Stimulated activated CD4-positive, alpha-beta T cell treated with anti-CD3 and anti-CD28 coated beads, TNF-alpha, amount 100 ng/mL, for 24 hours (primary cell): ENCODE data around the gene CDC42BPA.

Experiments used
- DNase-seq, 3 experiments: peaks; one replicate each; pipeline ENCODE4 v3.0.0-alpha.2; 2020; ENCODE audit warnings: low read depth in 3 of 3

CDC42BPA gene

GRCh38 chr1:227214207-227214606 lies 104.1 kb downstream of the CDC42BPA start:
- no peak for DNase-seq

- no peak for DNase-seq
These were observed 104.9 kb downstream of the CDC42BPA start for GRCh38 chr1:227213426-227213825.

DNA sequence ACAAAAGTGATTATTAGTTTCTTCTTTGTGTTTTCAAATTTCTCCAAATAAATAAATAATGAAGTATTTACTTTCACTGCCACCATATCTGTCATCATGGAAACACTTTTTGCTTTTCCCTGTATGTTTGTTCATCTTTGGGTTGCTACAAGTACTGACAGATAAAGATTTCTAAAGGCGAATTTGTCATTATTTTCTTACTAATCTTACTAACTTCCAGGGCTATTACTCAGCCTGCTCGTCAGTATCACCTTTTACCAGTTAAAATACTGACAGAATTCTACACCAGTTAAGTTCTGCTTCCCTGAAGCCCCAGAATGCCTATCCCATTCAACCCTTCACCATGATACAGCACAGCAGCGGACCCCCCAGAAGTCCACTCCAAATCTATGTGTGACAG lies 106.1 kb downstream of the CDC42BPA start:
- no peak for DNase-seq

DNA sequence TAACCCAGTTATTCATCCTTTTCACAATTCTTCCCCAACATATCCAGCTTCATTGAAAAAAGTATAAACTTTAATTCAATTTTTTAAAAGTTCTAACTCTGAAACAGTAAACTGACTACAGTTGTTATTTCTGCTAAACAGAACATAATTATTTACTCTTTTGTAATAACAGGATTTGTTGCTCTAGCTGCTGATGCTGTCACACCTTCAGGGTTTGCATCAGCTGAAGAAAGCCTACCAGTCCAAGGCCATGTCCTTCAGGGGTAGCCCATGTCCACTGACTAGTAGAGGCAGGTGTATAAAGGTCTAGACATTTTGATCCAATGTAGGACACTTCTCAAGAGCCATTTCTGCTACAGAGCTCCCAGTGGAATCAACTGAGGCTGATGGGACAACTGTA lies 107.7 kb downstream of the CDC42BPA start:
- no peak for DNase-seq

GRCh38 chr1:227197064-227197463 lies 121.2 kb downstream of the CDC42BPA start:
- DNase-seq = no peak

DNA sequence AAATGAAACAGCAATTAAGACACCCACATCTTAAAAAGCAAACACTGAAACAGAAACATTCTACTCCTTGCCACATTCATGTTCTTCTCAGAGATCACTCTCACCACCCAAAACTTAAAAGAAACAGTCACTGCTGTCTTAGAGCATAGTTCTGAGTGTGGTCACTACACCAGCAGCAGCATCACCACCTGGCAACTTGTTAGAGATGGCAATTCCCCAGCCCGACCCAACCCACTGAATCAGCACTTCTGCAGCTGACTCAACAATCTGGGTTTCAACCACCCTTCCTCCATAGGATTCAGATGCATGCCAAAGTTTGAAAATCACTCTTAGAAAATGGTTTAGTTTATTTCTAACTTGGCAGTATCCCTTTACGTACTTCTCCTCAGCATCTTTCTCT lies 126.1 kb downstream of the CDC42BPA start:
- DNase-seq = peak in 1 of 3 experiments; percentile 15

DNA sequence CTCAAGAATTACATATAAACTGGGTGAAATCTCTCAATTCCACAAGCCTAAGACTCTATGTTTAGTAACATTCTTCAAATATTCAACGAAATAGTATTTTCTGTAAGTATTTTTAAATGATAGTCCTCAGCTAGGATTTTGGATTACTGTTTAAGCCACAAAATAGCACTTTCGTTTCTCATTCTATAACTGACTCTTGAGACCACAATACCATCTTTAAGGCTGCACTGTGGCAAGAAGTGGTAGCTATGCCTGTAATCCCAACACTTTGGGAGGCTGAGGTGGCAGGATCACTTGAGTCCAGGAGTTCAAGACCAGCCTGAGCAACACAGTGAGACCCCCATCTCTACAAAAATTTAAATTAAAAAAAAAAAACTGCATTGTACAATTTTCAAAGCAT lies 126.7 kb downstream of the CDC42BPA start:
- no peak for DNase-seq

DNA sequence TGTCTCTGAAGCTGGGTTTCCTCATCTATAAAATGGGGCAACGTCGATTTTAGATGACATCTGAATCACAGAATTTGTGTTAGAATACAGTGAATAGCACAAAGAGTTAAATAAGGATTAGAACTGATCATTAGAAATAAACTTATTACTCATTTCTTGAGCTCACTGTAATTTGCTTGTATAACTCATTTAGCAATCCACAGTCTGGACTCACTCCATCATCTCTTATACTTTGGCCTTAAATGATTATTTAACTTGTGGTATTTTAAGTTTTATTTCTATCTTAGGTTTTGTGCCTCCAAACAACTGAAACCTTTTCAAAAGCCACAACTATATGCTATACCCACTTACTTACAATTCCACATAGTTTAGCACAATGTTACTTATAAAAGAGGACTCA lies 128.0 kb downstream of the CDC42BPA start:
- DNase-seq = no peak

- DNase-seq = no peak
These were observed 133.0 kb downstream of the CDC42BPA start for GRCh38 chr1:227185291-227185690.

- no peak for DNase-seq
These were observed 136.3 kb downstream of the CDC42BPA start for GRCh38 chr1:227182012-227182411.

DNA sequence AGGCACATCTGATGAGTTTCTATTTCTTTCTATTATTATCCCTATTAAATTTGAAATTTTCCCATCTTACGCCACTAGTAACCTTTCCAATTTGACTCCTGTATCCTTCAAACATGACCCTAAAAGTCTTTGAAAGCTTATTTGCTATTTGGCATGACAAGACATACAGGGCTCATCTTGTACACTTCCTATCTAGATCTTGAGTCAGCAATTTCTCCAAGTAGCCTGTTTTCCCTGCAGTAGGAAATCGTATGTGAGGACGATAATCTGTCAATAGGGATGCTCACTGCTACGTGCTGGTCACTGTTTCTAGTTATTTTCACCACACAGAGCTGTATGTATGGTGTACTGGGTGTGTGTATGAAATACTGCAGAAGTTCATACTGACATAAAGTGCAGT lies 142.7 kb downstream of the CDC42BPA start:
- no peak for DNase-seq

DNA sequence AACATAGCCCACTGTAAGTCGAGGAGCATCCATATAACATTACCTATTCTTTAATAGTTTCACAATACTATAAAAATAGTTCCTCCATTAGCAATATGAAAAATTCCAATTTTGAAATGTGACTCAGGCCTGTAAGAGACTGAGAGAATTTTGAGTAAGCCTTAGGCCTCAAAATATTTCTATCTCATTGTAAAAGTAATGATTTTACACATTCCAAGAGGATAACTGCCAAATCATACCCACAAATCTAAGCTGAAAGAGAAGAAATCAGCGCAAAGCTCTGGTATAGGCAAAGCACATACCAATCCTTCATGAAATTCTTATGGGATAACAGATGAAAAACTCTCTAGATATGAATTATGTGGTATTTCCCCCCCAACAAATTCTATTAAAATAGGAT lies 144.1 kb downstream of the CDC42BPA start:
- no peak for DNase-seq

GRCh38 chr1:227170361-227171166 lies 147.7 kb downstream of the CDC42BPA start:
- DNase-seq = no peak

GRCh38 chr1:227169343-227169742 lies 148.9 kb downstream of the CDC42BPA start:
- no peak for DNase-seq

DNA sequence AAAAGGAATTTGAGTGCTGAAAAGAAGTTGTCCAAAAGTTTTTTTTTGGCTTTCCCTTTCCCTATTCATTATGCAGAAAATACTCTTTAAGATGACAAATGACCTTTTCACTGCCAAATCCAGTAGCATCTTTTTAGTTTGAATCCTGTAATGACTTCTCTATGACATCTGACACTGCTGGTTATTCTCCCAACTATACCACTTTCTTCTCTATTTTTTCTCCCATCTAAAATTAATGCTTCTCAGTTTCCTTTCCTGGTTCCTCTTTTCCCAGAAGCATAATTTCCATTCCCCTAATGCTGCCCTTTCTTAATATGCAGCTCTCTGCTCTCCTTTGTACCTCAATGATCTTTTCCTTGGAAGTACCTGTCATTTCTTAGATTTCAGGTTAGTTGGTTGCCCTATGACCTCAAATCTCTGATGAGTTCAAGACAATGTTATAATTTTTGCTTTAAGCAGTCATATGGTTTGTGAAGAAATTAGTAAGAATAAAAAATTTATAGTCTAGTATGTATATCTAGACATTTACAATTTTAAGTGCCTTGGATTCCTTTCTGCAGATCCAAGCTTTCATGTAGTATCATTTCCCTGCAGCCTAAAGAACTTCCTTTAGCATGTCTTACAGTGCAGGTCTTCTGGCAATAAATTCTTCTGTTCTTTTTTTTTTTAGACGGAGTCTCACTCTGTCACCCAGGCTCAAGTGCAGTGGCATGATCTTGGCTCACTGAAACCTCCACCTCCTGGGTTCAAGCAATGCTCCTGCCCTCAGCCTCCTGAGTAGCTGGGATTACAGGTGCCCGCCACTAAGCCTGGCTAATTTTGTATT lies 150.8 kb downstream of the CDC42BPA start:
- no peak for DNase-seq

DNA sequence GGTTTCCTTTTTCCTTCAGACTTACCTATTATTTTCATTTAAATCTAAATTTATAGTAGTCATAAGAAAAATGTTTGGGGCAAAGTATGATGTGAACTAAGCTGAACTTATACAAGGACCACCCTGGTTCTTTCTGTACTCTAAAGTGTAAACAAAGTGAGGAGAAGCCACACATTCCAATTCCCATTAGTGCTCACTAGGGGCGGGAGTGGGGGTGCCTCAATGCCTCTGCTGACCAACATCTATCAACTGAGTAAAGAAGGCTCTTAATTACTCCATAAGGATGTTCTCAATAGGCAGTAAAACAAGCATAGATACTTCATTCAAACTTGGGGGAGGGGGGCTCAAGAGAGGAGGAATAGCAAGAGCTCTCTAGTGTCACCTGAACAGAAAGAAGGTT lies 151.7 kb downstream of the CDC42BPA start:
- no peak for DNase-seq

DNA sequence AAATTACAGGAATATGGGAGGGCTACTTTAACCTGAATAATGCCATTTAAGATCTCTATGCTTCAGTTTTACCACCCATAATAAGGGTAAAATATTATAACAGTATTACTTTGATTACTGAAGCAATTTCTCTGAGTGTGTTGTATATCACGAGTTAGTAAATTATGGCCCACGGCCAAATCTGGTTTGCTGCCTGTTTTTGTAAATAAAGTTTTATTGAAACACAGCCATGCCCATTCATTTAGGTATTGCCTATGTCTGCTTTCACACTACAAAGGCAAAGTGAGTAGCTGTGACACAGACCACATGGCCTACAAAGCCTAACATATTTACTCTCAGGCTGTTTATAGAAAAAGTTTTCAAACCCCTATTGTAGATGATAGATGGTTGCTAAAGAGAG lies 156.8 kb downstream of the CDC42BPA start:
- no peak for DNase-seq

DNA sequence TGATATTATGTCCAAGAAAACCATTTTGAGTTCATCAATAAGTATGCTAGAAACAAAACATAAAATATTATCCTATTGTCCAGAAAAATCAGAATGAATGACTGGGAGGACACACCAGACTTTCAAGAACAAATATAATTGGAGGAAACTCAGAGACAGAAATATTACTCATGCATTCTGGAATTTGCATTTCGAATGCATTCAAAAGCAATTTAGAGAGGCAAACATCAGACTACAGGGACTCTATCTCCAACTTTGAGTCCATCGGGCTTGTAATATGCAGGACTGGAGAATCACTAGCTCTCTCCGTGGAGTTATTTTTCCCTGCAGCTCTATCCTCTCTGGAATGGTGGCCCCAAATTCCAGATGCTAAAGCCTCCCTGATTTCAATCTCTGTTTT lies 161.8 kb downstream of the CDC42BPA start:
- DNase-seq = no peak

GRCh38 chr1:227155688-227156087 lies 162.6 kb downstream of the CDC42BPA start:
- DNase-seq = no peak

GRCh38 chr1:227155004-227155403 lies 163.3 kb downstream of the CDC42BPA start:
- no peak for DNase-seq

DNA sequence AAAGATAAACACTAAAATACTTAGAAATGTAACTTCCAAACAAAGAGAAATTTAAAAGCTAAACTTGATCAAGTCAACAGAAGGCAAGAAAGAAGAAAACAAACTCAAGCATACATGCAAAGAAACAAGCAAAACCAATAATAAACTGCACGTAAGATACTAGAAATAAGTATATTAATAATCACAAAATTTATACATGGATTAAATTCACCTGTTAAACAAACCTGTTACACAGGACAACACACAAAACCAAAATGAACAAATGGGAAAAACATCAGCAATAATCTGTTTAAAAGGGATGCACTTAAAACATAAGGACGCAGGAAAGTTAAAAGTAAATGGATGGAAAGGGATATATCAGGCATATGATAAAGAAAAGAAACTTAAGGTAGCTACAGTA lies 165.8 kb downstream of the CDC42BPA start:
- no peak for DNase-seq

- DNase-seq = no peak
These were observed 177.9 kb downstream of the CDC42BPA start for GRCh38 chr1:227140376-227140775.

- DNase-seq = no peak
These were observed 182.0 kb downstream of the CDC42BPA start for GRCh38 chr1:227136210-227136820.
